HG02884 (cell line): ENCODE data around the gene PRSS22.

ENCODE experiments used
- ATAC-seq: cut with Tn5 transposase; IDR thresholded peaks from one replicate; pipeline ENCODE4 v1.9.1; 2021; ENCODE audit warnings: mild to moderate bottlenecking, moderate library complexity; ENCODE audit not compliant: unreplicated experiment

PRSS22 gene

DNA sequence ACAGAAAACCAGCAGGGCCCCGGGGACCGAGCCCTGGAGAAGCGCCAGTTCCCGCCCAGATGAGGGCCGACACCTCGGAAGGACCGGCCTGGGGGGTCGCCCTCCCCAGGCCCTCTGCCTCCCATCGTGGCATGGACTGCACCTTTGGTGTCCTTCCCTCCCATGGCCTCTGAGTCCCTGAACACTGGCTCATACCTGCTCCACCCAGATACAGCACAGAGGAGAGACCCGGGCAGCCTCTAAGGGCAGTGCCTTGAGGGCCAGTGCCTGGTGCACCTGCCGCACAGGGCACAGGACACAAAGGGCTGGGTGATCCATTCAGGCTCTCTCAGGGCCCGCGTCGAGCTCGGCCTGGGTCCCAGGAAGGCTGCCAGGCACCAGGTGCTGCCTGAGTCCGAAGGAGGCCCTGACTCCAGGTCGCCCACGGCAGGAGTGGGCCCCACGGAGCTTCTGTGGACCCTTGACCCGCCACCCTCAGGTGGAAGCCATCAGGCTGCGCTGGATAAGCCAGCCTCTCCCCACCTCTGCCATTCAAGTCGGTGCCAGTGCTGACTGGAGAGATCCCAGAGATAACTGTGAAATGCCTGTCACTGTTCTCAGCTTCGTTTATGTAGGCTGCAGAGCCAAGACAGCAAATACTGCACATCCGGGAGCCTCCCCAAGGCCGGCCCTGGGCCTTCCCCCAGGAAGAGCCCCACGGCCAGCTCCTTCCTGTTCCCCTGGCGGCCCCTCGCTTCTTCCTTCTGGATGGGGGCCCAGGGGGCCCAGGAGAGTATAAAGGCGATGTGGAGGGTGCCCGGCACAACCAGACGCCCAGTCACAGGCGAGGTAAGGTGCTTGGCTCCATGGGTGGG is 28.2 kb downstream of the PRSS22 start, which contains the start of gene ZG16B:
TSS of gene ZG16B (plus strand) at position 803 of the 854 bp plus-strand sequence. CDS start 139 bp downstream, outside the sequence.
- ATAC-seq: no peak

- ATAC-seq: no peak
Measured at GRCh38 chr16:2828876-2829430, 29.0 kb downstream of the PRSS22 start.

- ATAC-seq: no peak
Measured at GRCh38 chr16:2828521-2828840, 29.5 kb downstream of the PRSS22 start.

DNA sequence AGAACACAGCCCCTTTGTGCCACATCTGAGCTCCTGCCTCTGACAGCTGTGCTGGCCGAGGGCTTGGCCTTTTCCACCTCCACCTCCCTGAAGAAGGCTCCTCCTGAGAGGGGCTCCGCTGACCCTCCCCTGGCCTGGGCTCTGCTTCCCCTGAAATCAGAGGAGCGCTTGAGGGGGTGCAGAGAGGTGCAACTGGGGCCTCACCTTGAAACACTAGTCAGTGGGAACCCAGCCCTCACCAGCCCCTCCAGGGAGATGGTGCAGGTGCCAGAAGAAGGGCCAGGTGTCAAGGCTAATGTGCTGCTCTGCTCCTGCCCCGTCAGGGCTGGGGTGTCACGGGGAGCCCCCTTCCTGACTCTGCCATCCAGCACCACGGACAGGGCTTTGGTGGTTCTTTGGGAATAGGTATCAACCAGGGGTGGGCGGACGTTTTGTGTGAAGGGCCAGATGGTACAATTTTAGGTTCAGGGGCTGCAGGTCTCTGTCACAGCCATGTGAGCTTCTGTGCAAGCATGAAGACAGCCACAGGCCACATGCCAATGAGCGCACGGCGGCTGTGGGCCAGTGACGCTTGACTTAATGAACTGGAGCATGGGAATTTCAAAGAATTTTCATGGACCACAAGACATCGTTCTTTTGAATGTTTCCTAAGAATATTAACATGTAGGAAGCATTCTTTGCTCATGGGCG is 30.0 kb downstream of the PRSS22 start:
- no peak for ATAC-seq

GRCh38 chr16:2827374-2827791 is 30.6 kb downstream of the PRSS22 start:
- no peak for ATAC-seq

DNA sequence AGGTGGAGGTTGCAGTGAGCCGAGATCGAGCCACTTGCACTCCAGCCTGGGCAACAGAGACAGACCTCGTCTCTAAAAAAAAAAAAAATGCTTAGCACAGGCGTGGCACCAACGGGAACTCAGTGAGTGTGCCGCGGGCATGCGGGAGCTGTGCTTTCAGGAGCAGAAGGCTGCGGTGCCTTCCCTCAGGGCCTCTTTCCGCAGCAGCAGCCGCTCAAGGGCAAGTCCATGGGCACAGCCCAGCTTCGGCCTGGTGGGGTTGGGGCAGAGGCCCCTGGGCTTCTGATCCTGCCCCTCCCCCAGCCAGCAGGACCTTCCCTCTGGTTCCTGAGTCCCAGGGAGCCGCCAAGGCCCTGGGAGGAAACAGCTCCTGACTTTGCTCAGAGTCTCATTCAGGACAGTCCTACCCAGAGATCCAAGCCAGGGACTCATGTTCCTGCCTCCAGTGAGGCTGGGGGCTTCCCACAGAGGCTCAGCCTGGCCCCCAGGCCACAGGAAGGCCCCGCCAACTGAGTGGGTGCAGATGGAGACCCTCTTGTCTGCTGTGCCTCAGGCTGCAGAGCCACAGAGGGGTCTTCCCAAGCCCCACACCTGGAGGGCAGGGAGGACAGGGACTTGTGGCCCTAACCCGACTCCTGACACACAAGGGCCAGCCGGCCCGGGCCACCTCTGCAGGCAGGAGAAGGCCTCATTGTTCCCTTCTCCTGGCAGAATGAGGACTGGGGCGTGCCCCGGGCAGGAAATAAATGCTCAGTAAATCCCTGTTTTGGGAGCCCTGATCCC is 31.2 kb downstream of the PRSS22 start:
- ATAC-seq: no peak

GRCh38 chr16:2825906-2826305 is 32.1 kb downstream of the PRSS22 start:
- ATAC-seq: no peak

GRCh38 chr16:2825049-2825742 is 32.8 kb downstream of the PRSS22 start:
- no peak for ATAC-seq

DNA sequence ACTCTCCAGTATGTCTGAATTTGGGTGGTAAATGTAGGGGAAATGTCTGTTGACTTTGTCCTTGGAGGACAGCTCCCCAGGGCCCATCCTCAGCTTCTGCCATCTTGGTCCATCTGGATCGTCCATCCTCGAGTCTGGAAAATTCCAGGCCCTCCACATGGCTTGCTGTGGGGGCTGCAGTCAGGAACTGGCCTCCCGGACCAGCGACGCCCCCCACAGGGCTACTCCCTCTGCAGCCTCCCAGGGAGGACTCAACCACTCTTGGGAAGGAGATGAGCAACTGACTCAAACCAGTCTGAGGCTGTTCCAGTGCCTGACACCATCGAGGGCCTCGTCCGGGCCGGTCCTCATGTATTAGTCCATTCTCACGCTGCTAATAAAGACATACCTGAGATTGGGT is 33.3 kb downstream of the PRSS22 start:
- no peak for ATAC-seq

GRCh38 chr16:2822496-2822895 is 35.5 kb downstream of the PRSS22 start:
- ATAC-seq: no peak

DNA sequence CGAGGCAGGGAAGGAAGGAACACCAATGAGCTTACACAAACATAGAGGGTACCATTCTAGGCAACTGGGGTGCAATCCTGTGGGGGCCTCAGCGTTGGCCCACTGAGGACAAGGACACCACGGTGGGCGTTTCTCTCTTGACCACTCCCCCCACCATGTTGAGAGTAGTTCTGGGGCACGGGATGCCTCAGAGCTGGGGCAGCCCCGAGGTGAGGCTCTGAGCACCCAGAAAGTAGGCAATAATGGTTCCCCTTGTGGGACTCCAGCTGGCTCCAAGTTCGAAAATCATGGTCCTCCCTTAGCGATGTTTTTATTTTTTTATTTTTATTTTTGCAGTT is 35.8 kb downstream of the PRSS22 start:
- no peak for ATAC-seq

DNA sequence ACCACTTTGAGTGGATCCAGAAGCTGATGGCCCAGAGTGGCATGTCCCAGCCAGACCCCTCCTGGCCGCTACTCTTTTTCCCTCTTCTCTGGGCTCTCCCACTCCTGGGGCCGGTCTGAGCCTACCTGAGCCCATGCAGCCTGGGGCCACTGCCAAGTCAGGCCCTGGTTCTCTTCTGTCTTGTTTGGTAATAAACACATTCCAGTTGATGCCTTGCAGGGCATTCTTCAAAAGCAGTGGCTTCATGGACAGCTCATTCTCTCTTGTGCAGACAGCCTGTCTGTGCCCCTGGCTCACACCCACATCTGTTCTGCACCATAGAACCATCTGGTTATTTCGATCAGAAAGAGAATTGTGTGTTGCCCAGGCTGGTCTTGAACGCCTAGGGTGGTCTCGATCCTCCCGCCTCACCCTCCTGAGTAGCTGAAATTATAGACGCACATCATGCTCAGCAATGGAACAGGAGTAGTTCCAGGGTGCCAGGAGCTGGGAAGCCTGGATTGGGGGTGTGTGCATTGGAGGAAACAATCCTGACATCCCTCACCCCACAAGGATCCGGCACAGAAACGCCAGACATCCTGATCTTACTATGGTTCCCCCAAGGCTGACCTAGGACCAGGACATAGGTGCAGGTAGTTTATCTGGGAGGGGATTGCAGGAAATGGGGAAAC is 36.3 kb downstream of the PRSS22 start:
- no peak for ATAC-seq

DNA sequence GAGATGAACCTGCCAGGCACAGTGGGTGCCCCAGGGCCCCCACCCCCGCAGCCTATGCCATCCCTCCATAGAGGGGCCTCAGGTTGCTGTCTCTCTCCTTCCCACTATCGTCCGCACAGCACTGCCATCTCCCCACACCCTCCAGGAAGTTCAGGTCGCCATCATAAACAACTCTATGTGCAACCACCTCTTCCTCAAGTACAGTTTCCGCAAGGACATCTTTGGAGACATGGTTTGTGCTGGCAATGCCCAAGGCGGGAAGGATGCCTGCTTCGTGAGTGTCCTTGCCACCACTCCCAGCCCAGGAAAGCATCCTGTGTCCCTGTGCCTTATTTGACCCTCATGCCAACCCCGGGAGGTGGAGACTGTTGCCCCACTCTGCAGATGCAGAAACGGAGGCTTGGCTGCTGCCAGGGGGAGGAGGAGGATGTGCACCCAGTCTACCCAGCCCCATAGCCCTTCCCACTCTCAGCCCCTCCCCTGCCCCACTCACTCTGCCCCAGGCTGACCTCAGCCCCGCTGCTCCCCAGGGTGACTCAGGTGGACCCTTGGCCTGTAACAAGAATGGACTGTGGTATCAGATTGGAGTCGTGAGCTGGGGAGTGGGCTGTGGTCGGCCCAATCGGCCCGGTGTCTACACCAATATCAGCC is 37.0 kb downstream of the PRSS22 start:
- ATAC-seq: no peak

GRCh38 chr16:2819939-2820835 is 37.8 kb downstream of the PRSS22 start:
- ATAC-seq: no peak

DNA sequence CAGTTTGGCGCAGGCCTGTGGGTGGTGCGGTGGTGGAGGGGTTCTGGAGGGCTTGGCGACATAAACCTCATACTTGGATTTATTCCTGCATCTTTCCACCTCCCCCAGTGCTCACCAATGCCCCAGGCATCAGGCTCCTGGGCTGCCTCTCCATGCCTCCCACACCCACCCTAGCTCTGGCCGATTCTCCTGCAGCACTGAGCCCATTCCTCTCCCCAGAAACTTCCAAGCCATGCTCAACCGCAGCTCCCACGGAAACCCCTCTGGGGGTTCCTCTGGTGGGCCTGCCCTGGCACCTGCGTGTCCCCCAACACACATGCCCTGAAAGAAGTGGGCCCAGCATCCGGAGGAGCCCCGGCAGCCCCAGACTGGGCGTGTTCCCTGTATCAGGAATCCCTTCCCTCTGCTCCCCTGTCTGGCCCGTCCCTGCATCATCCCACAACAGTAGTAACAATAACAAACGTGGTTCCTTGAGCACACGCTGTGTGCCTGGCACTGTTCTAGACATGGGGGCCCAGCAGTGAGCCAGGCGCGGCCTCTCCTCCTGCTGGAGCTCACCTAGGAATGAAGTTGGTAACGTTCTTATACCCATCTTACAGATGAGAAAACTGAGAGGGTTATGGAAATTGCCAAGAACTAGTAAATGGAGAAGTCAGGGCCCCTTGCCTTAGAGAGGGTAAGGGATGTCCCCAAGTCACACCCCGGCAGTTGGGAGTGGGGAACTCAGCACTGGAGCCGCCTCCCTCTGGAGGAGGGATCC is 38.6 kb downstream of the PRSS22 start:
- no peak for ATAC-seq

GRCh38 chr16:2818272-2818876 is 39.6 kb downstream of the PRSS22 start:
- no peak for ATAC-seq
